Esophagus squamous epithelium (tissue), 5 donors: ENCODE results near the gene AHNAK. TPM values are rescaled to one million over a fixed set of nuclear protein-coding genes. Genes with fewer than 3 reads are reported as not detected.

ENCODE experiments used
- DNase-seq: peaks from one replicate; lab custom pipeline; 2025; lab: John Stamatoyannopoulos, UW
- H3K27ac ChIP-seq, 4 donors: fragments of 200-600 bp; sonication (generic); one replicate each; pipeline ENCODE4 v1.5.1; 2016 to 2019; ENCODE audit warnings: mild to moderate bottlenecking in 1 of 4
- H3K27me3 ChIP-seq, 4 donors: fragments of 200-600 bp; sonication (generic); 1 replicate in 3 of 4; 2 replicates in 1 of 4; pipeline versions ENCODE4 v1.5.1 to v1.6.0; 2017 to 2021; ENCODE audit warnings: antibody characterized with exemption in 1 of 4
- H3K36me3 ChIP-seq, 3 donors: fragments of 200-600 bp; sonication (generic); one replicate each; pipeline ENCODE4 v1.5.1; 2016 to 2019
- H3K4me1 ChIP-seq, 3 donors: fragments of 200-600 bp; sonication (generic); one replicate each; pipeline ENCODE4 v1.5.1; 2017 to 2019
- H3K4me3 ChIP-seq, 4 donors: fragments of 200-600 bp; sonication (generic); 1 replicate in 3 of 4; 2 replicates in 1 of 4; pipeline ENCODE4 v1.5.1; 2016 to 2019; ENCODE audit warnings: mild to moderate bottlenecking in 2 of 4, moderate library complexity in 1 of 4
- H3K9me3 ChIP-seq, 3 donors: fragments of 200-600 bp; sonication (generic); one replicate each; pipeline ENCODE4 v1.5.1; 2016 to 2019
- CTCF ChIP-seq, 6 experiments: fragments of 450-650 bp in 4 of 6; fragments of 200-600 bp in 2 of 6; sonication (generic) in 2 of 6; IDR thresholded peaks; one replicate each; pipeline ENCODE4 v1.5.1; 2016 to 2019; ENCODE audit warnings: antibody characterized with exemption in 6 of 6, mild to moderate bottlenecking in 4 of 6, moderate library complexity in 4 of 6
- POLR2A ChIP-seq, 4 donors: fragments of 450-650 bp; IDR thresholded peaks; one replicate each; pipeline ENCODE4 v1.6.1; 2017; ENCODE audit warnings: antibody characterized with exemption in 4 of 4, mild to moderate bottlenecking in 4 of 4, moderate library complexity in 3 of 4
- WGBS, 2 donors: methylation state at CpG; one replicate each; pipeline ENCODE4 v1.1.5; 2018; 5-methylcytosine and 5-hydroxymethylcytosine counted together
- intact Hi-C: fragments of 100-400 bp; cut with DNase I; formaldehyde crosslinking; loops from one replicate; pipeline ENCODE4 v1.15.0; 2022
- total RNA-seq, 4 donors: library from RNA; depleted of rRNA; stranded (reverse); fragments of >200 nt; gene quantifications; one replicate each; pipeline ENCODE4 v1.1.0, GENCODE V29; 2016
- donor health status: DM: yes; HTN: yes; CAD: no.

Gene AHNAK
- total RNA-seq, 4 donors from 2014 or later, result 695 to 1,250 (median 954) TPM

GRCh38 chr11:62431171-62431901 is 115.3 kb downstream of the AHNAK start:
- WGBS, 2 donors, result 26 to 46% methylated on average over 10 to 11 of the region's 11 CpGs
- Histone ChIP-seq H3K9me3 (no peaks in the 10 kb centered on the region), H3K27ac (peak overlapping the region in 3 of 4 donors; percentile 4 to 58 (median 16)), H3K4me1 (peaks cover 5 to 79% (median 31%) of the 10 kb centered on the region in 3 donors), H3K27me3 (no peaks in the 10 kb centered on the region), H3K4me3 (no peak overlapping the region), H3K36me3 (no peaks in the 10 kb centered on the region)
- no peak for TF ChIP-seq CTCF (IDR thresholded peaks at IDR 0.05)
- no peak for TF ChIP-seq POLR2A (IDR thresholded peaks at IDR 0.05)
- DNase-seq, result no peak
- intact Hi-C loops, result no loop called here

GRCh38 chr11:62430425-62430824 is 116.2 kb downstream of the AHNAK start:
- Histone ChIP-seq H3K4me3 (no peak overlapping the region), H3K27ac (peak overlapping the region in 3 of 4 donors; percentile 4 to 58 (median 16)), H3K4me1 (peaks cover 5 to 72% (median 31%) of the 10 kb centered on the region in 3 donors), H3K36me3 (no peaks in the 10 kb centered on the region), H3K27me3 (no peaks in the 10 kb centered on the region), H3K9me3 (no peaks in the 10 kb centered on the region)
- no peak for TF ChIP-seq CTCF (IDR thresholded peaks at IDR 0.05)
- no peak for TF ChIP-seq POLR2A (IDR thresholded peaks at IDR 0.05)
- intact Hi-C loops, result no loop called here
- no peak for DNase-seq
- 72 to 78% methylated on average over 3 of the region's 3 CpGs for WGBS, 2 donors

GRCh38 chr11:62428871-62429560 is 117.6 kb downstream of the AHNAK start:
- Histone ChIP-seq H3K9me3 (no peaks in the 10 kb centered on the region), H3K4me1 (peaks cover 10 to 72% (median 41%) of the 10 kb centered on the region in 3 donors), H3K27me3 (no peaks in the 10 kb centered on the region), H3K4me3 (no peak overlapping the region), H3K27ac (peak overlapping the region in 1 of 4 donors; percentile 58), H3K36me3 (no peaks in the 10 kb centered on the region)
- no peak for DNase-seq
- WGBS, 2 donors, result 76 to 84% methylated on average over 8 of the region's 8 CpGs
- no peak for TF ChIP-seq POLR2A (IDR thresholded peaks at IDR 0.05)
- TF ChIP-seq CTCF (IDR thresholded peaks at IDR 0.05), result no peak
- intact Hi-C loops, result no loop called here

GRCh38 chr11:62427630-62428233 is 118.9 kb downstream of the AHNAK start:
- H3K4me3 ChIP-seq, result no peak overlapping the region

More at GRCh38 chr11:62427630-62428233, 118.9 kb downstream of the AHNAK start:
- H3K36me3 ChIP-seq, result no peaks in the 10 kb centered on the region
- H3K9me3 ChIP-seq, result no peaks in the 10 kb centered on the region
- 45 to 52% methylated on average over 6 of the region's 6 CpGs for WGBS, 2 donors
- TF ChIP-seq CTCF (IDR thresholded peaks at IDR 0.05), result no peak
- TF ChIP-seq POLR2A (IDR thresholded peaks at IDR 0.05), result no peak
- no peak for DNase-seq
- H3K27ac ChIP-seq, result peak overlapping the region; percentile 2 to 72 (median 40)
- intact Hi-C loops, result loop anchor here (2.0 kb wide), 1 partner anchor 115 kb away; no protein-coding TSS in a partner anchor
- H3K27me3 ChIP-seq, result no peaks in the 10 kb centered on the region
- H3K4me1 ChIP-seq, result peaks cover 10 to 59% (median 36%) of the 10 kb centered on the region in 3 donors
